Measurements from ENCODE around the gene IPCEF1. TPM values are rescaled to one million over a fixed set of nuclear protein-coding genes. Genes with fewer than 3 reads are reported as not detected.
"Not testable (repeated sequence)": the region's sequence is repeated elsewhere in the genome, so short reads cannot be mapped to it uniquely, and the experiment has no call there.

The IPCEF1 gene
- total RNA-seq, 1 donor from 2014 or later = 29.5 TPM

- DNase-seq = no peak
Observed at GRCh38 chr6:154329350-154330170, 27.0 kb downstream of the IPCEF1 start.

- DNase-seq = not testable (repeated sequence)
Observed at GRCh38 chr6:154327313-154327712, 29.3 kb downstream of the IPCEF1 start.

DNA sequence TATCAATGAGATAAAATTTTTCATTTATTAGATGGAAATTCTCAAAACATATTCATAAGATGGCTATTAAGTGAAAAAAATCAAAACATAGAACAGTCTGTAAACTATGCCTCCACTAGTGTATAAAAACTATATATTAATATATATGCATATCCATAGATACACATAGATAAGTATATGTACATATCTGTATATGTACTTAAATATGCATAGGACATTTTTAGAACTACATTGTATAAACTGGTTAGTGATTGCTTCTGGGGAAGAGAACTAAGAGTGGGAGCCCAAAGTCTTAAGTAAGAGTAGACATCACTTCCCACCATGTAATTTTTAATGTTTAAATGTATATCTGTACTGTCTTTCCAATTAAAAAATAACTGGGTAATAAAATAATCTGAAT is 31.5 kb downstream of the IPCEF1 start:
- DNase-seq = no peak

GRCh38 chr6:154320181-154320580 is 36.4 kb downstream of the IPCEF1 start:
- no peak for DNase-seq

GRCh38 chr6:154319231-154319858 is 37.3 kb downstream of the IPCEF1 start:
- DNase-seq = no peak

DNA sequence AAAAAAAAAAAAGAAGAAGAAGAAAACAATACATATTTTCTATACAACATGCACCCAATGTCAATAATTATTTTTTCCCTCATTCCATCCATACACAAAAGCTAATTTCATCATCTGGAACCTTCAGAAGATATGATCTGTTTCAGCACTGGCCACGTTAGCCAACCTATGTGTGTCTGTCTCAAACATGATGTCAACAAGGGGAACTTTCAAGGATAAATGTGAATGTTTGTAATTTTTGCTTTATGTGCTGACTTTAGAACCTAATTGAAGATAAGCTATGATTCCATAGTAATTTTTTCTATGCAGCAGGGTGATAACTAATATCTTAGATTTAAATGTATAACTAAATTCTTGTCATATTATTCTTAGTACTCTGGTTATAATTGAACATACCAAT is 37.9 kb downstream of the IPCEF1 start:
- DNase-seq = no peak

DNA sequence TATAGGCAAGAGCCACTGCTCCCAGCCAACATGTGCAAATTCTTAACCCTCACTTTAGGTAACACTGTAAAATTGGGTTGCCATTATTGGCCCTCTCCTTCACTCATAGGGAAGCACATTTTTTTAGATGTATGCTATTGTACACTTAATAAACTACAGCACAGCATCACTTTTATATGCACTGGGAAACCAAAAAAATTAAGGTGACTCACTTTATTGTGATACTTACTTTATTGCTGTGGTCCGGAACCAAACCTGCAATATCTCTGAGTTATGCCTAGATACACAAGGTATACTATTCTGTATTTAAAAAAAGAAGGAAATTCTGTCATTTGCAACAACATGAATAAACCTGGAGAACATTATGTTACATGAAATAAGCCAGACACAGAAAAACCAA is 40.5 kb downstream of the IPCEF1 start:
- DNase-seq = no peak

DNA sequence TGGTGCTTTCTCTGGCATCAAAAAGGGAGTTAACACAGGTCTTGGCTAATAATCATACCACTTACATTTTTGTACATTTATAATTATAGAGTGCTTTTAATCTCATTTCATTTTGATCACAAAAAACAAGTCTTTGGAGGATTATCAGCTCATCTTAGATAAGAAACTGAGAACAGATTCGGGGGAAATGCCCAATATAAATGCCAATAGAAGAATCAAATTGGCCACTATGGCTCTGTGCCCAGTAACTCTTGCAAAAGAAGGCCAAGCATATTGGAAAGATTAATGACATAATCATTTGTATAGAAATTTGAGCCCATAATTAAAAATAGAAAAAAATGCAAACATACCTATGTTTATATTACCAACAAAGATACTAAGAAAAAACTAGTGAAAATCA is 42.5 kb downstream of the IPCEF1 start:
- no peak for DNase-seq

DNA sequence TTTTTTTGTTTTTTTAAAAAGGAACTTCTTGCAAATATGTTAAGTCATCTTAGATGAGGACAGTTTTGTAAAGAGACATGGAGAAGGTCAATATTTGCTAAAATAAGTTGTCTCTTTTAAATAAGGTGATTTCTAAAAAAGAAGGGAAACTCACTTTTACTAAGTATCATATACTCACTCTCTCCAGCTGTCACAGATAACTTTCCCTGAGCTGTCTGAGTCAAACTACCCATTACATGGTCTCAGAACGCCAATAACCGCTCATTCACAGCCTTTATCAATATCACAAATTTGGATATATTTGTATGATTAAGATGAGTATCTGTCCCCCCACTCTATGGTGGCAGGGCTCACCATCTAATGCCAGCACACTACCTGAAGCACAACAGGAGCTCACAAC is 47.6 kb downstream of the IPCEF1 start:
- DNase-seq = no peak

DNA sequence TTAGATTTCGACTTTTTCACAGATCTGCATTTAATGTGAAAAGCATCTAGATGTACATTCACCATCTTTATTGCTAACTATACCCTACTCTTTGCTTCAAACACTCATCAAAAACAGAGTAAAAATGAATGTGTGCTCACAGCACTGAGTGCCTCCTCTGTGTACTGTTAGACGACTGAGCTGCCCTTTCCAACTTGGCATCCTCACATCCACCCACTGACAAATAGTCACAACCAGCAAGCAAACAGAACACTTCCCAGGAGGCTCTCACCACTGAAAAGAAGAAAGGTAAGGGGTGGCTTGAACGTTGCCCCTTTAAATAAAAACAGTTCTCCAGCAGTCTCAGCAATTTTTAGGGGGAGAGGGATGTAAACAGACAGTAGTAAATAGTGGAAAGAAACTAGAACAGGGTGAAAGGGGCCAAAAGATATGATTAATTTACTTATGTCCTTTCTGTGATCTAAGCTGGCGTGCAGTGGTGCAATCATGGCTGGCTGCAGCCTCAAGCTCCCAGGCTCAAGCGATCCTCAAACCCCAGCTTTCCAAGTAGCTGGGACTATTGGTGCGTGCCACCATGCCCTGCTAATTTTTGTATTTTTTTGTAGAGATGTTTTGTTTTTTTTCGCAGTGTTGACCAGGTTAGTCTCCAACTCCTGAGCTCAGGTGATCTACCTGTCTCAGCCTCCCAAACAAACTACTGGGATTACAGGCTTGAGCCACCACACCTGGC is 48.7 kb downstream of the IPCEF1 start:
- DNase-seq = no peak

GRCh38 chr6:154307147-154307546 is 49.5 kb downstream of the IPCEF1 start:
- not testable (repeated sequence) for DNase-seq

GRCh38 chr6:154306696-154307095 is 49.9 kb downstream of the IPCEF1 start:
- no peak for DNase-seq

DNA sequence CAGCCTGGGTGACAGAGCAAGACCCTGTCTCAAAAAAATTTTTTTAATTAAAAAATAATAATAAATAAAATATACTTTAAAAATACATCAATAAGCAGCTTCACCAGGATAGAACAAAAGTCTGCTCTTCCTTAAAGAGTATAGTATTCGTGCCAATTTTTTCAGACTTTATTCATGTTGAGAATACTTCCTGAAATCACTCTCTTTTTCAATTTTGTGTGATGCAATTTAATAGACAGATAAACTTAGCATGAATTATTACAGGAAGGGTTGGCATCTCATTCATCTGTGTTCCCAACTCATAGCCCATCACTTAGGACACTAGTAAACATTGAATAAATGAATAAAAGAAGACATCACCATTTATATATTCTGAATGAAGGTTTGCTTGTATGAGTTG is 52.4 kb downstream of the IPCEF1 start:
- DNase-seq = no peak

DNA sequence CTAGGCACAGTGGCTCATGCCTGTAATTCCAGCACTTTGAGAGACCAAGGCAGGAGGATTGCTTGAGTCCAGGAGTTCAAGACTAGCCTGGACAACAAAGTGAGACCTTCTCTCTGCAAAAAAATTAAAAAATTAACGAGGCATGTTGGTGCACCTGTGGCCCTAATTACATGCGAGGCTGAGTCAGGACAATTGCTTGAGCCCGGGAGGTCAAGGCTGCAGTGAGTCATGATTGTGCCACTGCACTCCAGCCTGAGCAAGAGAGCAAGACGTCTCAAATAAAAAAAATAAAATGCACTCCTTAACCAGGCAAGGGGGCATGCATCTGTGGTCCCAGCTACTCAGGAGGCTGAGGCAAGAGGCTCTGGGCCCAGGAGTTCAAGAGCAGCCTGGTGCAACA is 53.0 kb downstream of the IPCEF1 start:
- DNase-seq = not testable (repeated sequence)

- no peak for DNase-seq
Observed at GRCh38 chr6:154301839-154302752, 54.5 kb downstream of the IPCEF1 start.

DNA sequence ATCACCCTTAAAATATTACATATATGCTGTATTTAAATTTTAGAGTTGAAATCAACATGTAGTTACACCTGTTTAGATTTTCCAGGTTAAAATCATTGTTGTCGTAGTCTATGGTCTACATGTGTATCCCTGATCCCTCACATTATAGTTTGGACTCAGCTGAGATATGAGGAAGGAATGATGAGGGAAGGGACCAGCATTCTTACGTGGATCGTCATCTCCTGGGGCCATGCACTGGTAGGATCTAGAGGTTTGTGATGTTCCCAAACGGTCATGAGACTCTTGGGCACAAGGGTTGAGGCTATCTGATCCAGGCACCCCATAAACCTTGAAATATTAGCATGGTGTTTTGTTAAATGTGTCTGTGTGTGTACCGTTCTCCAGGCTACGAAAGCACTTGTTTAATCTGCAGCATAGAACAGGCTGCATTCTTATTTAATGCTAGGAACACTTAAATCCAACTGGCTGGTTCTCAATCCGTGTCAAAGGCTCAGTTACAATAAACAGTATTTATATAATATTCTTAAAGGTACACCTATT is 55.4 kb downstream of the IPCEF1 start:
- no peak for DNase-seq

GRCh38 chr6:154298297-154298696 is 58.3 kb downstream of the IPCEF1 start:
- DNase-seq = no peak

- no peak for DNase-seq
Observed at GRCh38 chr6:154297721-154298120, 58.9 kb downstream of the IPCEF1 start.

GRCh38 chr6:154297210-154297609 is 59.4 kb downstream of the IPCEF1 start:
- no peak for DNase-seq

DNA sequence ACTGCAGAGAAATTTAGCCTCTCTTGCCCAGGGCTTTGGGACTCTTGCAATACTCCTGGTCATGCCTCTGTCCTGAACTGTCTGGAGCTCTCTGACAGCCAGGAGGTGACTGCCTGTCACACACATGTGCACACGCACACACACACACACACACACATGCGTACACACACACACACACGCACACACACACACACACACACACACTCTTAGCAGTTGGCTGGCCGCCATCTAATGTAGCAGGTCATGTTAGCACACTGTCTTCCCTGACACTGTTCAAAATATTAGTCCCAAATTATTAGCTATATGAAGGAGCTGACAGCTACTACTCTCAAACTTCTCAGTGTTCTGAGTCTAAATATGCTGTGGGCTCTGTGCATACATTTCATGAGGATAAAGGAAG is 60.9 kb downstream of the IPCEF1 start:
- DNase-seq = no peak

GRCh38 chr6:154292855-154293519 is 63.6 kb downstream of the IPCEF1 start:
- DNase-seq = no peak

Measured in occipital lobe (tissue), 2 donors.